ENCODE measurements around the gene MRPS12. TPM values are rescaled to one million over a fixed set of nuclear protein-coding genes. Genes with fewer than 3 reads are reported as not detected.

MRPS12 gene
- 20.9 and 47.7 TPM in 2 replicates for total RNA-seq

GRCh38 chr19:38930776-38931520, at the start of gene MRPS12:
Gene MRPS12, plus strand, starts transcription at chr19:38930944. Its CDS starts 351 bp downstream, at chr19:38931295.

GRCh38 chr19:38899447-38900201, 31.1 kb upstream of the MRPS12 start, which contains the start of the genes NFKBIB and SIRT2:
Gene NFKBIB, plus strand, starts transcription at chr19:38899969. Its CDS starts 64 bp downstream, at chr19:38900033.
Gene SIRT2, minus strand, starts transcription at chr19:38899618. Its CDS starts 97 bp downstream, at chr19:38899521.

GRCh38 chr19:38929929-38930775, 592 bp upstream of the MRPS12 start, which contains the start of gene SARS2:
Gene SARS2, minus strand, starts transcription at chr19:38930763. Its CDS starts 27 bp downstream, at chr19:38930736.

GRCh38 chr19:38975214-38975860, 44.6 kb downstream of the MRPS12 start, which contains the start of gene FBXO17:
Gene FBXO17, minus strand, starts transcription at chr19:38975742. Its CDS starts 25,423 bp downstream, at chr19:38950319.

Other genes starting within 250 kb of the MRPS12 start
- 0.28 TPM in 1 of 2 replicates, not detected in the other for gene CAPN12, start 186.5 kb upstream of the MRPS12 start, total RNA-seq
- gene LGALS7, start 157.4 kb upstream of the MRPS12 start, total RNA-seq, result not detected in 2 replicates
- gene LGALS7B, start 141.7 kb upstream of the MRPS12 start, total RNA-seq, result not detected in 2 replicates
- gene LGALS4, start 118.0 kb upstream of the MRPS12 start, total RNA-seq, result under 0.01 TPM in 1 of 2 replicates, not detected in the other
- 12.4 and 14.6 TPM in 2 replicates for gene ECH1, start 99.2 kb upstream of the MRPS12 start, total RNA-seq
- gene HNRNPL, start 81.0 kb upstream of the MRPS12 start, total RNA-seq, result 167 and 308 TPM in 2 replicates
- gene RINL, start 52.7 kb upstream of the MRPS12 start, total RNA-seq, result 2.7 and 3.1 TPM in 2 replicates
- 45.8 and 54.4 TPM in 2 replicates for gene SIRT2, start 31.3 kb upstream of the MRPS12 start, total RNA-seq
- gene NFKBIB, start 31.0 kb upstream of the MRPS12 start, total RNA-seq, result 9.9 and 15.7 TPM in 2 replicates
- 0.28 TPM in 1 of 2 replicates, not detected in the other for gene CCER2, start 18.8 kb upstream of the MRPS12 start, total RNA-seq
- gene SARS2, start 181 bp upstream of the MRPS12 start, total RNA-seq, result 8.7 and 13.0 TPM in 2 replicates
- 20.6 and 24.0 TPM in 2 replicates for gene FBXO17, start 44.8 kb downstream of the MRPS12 start, total RNA-seq
- gene FBXO27, start 101.6 kb downstream of the MRPS12 start, total RNA-seq, result 1.7 and 3.4 TPM in 2 replicates
- gene ACP7, start 153.4 kb downstream of the MRPS12 start, total RNA-seq, result 0.56 and 1.7 TPM in 2 replicates
- gene PAK4, start 194.8 kb downstream of the MRPS12 start, total RNA-seq, result 3.7 and 5.9 TPM in 2 replicates